Right atrium auricular region (tissue), 2 donors: ENCODE measurements around the gene RNASE2. TPM values are rescaled to one million over a fixed set of nuclear protein-coding genes. Genes with fewer than 3 reads are reported as not detected.

Source experiments
- DNase-seq: peaks from one replicate; pipeline ENCODE4 v3.0.0-alpha.2; 2019; ENCODE audit warnings: low spot score
- H3K27ac ChIP-seq, 2 donors: fragments of 200-600 bp; sonication (generic); 1 replicate in 1 of 2; 2 replicates in 1 of 2; pipeline ENCODE4 v1.5.1; 2016 to 2019
- H3K27me3 ChIP-seq, 2 donors: fragments of 200-600 bp; sonication (generic); one replicate each; pipeline versions ENCODE4 v1.5.1 to v1.6.0; 2017 to 2019
- H3K36me3 ChIP-seq: fragments of 200-600 bp; sonication (generic); one replicate; pipeline ENCODE4 v1.5.1; 2016
- H3K4me1 ChIP-seq, 2 donors: fragments of 200-600 bp; sonication (generic); one replicate each; pipeline versions ENCODE4 v1.5.1 to v1.6.0; 2017 to 2019
- H3K4me3 ChIP-seq, 2 donors: fragments of 200-600 bp; sonication (generic); 1 replicate in 1 of 2; 2 replicates in 1 of 2; pipeline ENCODE4 v1.5.1; 2017 to 2019; ENCODE audit warnings: mild to moderate bottlenecking in 1 of 2, moderate library complexity in 1 of 2
- H3K9me3 ChIP-seq, 2 donors: fragments of 200-600 bp; sonication (generic); one replicate each; pipeline ENCODE4 v1.5.1; 2019
- total RNA-seq, 2 donors: library from RNA; depleted of rRNA; stranded (reverse); fragments of >200 nt; gene quantifications; one replicate each; pipeline ENCODE4 v1.1.0, GENCODE V29; 2016
- TF ChIP-seq, protein P1 (sequence below), 2 donors: fragments of 200-600 bp; sonication (generic); IDR thresholded peaks; one replicate each; pipeline ENCODE4 v1.5.1; 2019; ENCODE audit warnings: antibody characterized with exemption in 2 of 2

The RNASE2 gene
- total RNA-seq, 2 donors from 2014 or later, result 2.9 to 4.1 TPM

DNA sequence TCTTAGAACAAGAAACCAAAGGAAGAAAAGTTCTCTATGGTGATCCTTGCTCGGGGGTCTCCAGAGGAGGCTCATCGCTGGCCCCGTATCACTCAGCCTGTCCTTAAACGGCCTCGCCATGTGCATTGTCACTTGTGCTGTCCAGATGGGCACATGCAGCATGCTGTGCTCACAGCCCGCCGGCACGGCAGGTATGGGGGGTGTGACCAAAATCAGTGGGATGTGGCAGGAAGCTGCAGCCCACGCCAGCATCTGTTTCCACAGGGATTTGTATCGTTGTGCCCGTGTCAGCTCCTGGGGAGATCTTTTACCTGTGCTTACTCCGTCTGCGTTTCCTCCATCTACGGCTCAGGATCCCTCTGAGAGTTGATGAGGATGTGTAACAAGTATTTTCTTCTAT lies 41.2 kb downstream of the RNASE2 start:
- Histone ChIP-seq H3K36me3 (peaks cover 56% of the 10 kb centered on the region), H3K4me3 (no peak overlapping the region), H3K9me3 (no peaks in the 10 kb centered on the region), H3K27ac (no peak overlapping the region), H3K4me1 (peaks cover 0 to 6% of the 10 kb centered on the region in 2 donors), H3K27me3 (no peaks in the 10 kb centered on the region)
- TF ChIP-seq, protein P1, sequence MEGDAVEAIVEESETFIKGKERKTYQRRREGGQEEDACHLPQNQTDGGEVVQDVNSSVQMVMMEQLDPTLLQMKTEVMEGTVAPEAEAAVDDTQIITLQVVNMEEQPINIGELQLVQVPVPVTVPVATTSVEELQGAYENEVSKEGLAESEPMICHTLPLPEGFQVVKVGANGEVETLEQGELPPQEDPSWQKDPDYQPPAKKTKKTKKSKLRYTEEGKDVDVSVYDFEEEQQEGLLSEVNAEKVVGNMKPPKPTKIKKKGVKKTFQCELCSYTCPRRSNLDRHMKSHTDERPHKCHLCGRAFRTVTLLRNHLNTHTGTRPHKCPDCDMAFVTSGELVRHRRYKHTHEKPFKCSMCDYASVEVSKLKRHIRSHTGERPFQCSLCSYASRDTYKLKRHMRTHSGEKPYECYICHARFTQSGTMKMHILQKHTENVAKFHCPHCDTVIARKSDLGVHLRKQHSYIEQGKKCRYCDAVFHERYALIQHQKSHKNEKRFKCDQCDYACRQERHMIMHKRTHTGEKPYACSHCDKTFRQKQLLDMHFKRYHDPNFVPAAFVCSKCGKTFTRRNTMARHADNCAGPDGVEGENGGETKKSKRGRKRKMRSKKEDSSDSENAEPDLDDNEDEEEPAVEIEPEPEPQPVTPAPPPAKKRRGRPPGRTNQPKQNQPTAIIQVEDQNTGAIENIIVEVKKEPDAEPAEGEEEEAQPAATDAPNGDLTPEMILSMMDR (IDR thresholded peaks at IDR 0.05), result no peak
- DNase-seq, result no peak

DNA sequence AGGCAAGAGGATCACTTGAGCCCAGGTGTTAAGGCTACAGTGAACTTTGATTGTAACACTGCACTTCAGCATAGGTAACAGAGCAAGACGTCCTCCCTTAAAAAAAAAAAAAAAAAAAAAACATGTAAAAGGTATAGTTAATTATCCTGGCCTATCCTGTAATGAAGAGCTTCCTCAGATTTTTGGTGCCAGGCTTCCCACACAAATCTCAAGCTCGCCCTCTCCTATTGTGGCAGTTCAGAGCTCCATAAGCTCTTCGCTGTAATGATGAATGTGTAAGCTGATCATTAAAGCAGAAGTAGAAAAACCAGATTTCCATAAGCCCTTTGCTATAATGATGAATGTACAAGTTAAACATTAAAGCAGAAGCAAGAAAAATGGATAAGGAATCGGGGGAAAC lies 41.8 kb downstream of the RNASE2 start:
- Histone ChIP-seq H3K9me3 (no peaks in the 10 kb centered on the region), H3K27ac (no peak overlapping the region), H3K4me1 (peaks cover 0 to under 1% of the 10 kb centered on the region in 2 donors), H3K36me3 (peaks cover 52% of the 10 kb centered on the region), H3K4me3 (no peak overlapping the region), H3K27me3 (no peaks in the 10 kb centered on the region)
- TF ChIP-seq, protein P1 (IDR thresholded peaks at IDR 0.05), result no peak
- no peak for DNase-seq

DNA sequence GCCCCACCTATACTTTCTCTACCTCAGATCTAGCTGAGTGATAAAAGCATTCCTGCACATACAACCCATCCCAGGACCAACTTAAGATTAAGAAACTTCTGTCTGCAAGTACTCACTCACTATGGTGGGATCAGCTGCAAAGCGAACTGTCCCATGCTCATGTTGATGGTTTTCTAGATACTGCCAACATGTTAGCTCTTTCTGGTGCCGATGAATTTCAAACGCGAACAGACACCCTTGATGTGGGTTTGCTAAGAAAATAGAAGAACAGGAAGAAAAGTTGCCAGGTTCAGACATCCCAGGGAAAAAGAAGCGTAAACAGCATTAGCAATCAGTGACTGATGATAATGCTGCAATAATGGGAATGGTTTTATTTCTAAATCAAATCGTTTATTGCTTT lies 42.3 kb downstream of the RNASE2 start:
- Histone ChIP-seq H3K27me3 (no peaks in the 10 kb centered on the region), H3K4me1 (no peaks in the 10 kb centered on the region), H3K4me3 (no peak overlapping the region), H3K27ac (no peak overlapping the region), H3K36me3 (peaks cover 47% of the 10 kb centered on the region), H3K9me3 (no peaks in the 10 kb centered on the region)
- TF ChIP-seq, protein P1 (IDR thresholded peaks at IDR 0.05), result no peak
- no peak for DNase-seq

DNA sequence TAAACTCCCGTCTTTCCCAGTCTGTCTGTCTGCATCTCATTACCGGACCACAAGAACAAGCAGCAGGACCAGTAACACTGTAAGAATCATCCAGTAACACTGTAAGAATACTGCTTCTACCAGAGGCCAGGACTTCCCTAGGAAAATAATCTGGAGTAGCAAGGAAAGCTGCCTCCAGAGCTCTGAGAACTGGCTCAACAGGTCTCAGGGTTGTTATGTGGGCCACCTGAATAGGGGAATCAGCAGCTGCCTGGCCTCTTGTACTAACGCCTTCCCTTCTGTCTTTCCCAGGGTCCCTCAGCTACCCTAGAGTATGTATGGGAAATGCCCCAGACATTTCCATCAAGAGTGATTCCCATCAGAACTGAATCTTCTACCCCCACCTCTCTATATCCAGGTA lies 42.9 kb downstream of the RNASE2 start:
- no peaks in the 10 kb centered on the region for H3K4me1 ChIP-seq
- H3K9me3 ChIP-seq, result no peaks in the 10 kb centered on the region
- TF ChIP-seq, protein P1 (IDR thresholded peaks at IDR 0.05), result no peak
- no peaks in the 10 kb centered on the region for H3K27me3 ChIP-seq
- peaks cover 41% of the 10 kb centered on the region for H3K36me3 ChIP-seq
- no peak overlapping the region for H3K27ac ChIP-seq
- DNase-seq, result no peak
- no peak overlapping the region for H3K4me3 ChIP-seq

DNA sequence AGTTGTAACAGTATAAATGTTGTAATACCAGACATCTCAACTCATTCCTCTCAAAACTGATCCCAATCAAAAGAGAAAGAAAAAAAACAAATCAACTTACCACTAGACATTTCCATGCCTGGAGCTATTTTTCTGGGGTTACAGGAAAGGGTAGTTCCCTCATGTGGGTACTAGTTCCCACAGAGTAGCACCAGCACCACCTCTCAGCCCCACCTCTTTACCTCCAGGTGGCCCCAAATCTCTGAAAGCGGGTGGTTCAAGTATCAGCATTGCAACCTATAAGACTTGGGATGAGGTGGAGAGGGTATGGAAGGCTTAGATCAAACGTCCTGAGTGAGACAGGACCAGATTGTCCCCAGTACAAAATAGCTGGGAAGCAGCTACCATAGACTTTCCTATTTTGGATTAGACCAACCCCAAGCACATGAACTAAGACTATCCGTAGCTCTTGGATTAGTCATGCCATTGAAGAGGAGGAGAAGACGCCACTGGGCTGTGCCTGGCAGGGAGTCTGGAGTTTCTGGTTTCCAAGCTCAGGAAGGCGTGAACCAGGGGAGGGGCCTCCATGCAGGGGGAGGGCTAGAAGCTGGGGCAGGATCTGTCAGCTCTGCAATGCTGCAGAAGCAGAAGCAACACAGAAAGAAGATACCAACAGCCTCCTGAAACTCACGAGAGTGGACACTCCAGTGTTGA lies 43.5 kb downstream of the RNASE2 start, which contains the start of gene SLC39A2:
Gene SLC39A2 (plus strand): TSS at position 620 of the 693 bp plus-strand sequence. CDS start 154 bp downstream, outside the sequence.
- DNase-seq, result peak; percentile 79
- H3K27me3 ChIP-seq, result no peaks in the 10 kb centered on the region
- peaks cover 34% of the 10 kb centered on the region for H3K36me3 ChIP-seq
- H3K27ac ChIP-seq, result peak within 1 kb of the TSS in 1 of 2 donors; percentile 47
- TF ChIP-seq, protein P1 (IDR thresholded peaks at IDR 0.05), result no peak
- no peak within 1 kb of the TSS for H3K4me3 ChIP-seq
- no peaks in the 10 kb centered on the region for H3K9me3 ChIP-seq
- H3K4me1 ChIP-seq, result no peaks in the 10 kb centered on the region

DNA sequence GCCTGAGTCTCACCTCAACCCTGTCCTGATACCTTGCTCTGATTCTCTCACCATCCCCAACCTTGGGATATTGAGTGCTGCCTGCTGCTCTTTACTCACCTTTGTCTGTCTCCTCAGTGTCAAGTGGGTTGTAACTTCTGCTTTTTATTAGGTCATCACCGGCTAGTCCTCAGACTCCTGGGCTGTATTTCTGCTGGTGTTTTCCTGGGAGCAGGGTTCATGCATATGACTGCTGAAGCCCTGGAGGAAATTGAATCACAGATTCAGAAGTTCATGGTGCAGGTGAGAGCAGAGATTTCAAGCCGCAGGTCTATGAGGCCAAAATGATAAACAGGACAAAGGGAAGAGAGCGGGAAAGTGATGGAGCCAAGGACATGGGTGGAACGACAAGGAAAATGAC lies 44.3 kb downstream of the RNASE2 start:
- TF ChIP-seq, protein P1 (IDR thresholded peaks at IDR 0.05), result no peak
- no peaks in the 10 kb centered on the region for H3K4me1 ChIP-seq
- H3K27ac ChIP-seq, result no peak overlapping the region
- H3K27me3 ChIP-seq, result no peaks in the 10 kb centered on the region
- no peak overlapping the region for H3K4me3 ChIP-seq
- H3K36me3 ChIP-seq, result peaks cover 27% of the 10 kb centered on the region
- H3K9me3 ChIP-seq, result no peaks in the 10 kb centered on the region
- no peak for DNase-seq
